ENCODE results near the gene MIAT. TPM values are rescaled to one million over a fixed set of nuclear protein-coding genes. Genes with fewer than 3 reads are reported as not detected.

MIAT gene
- total RNA-seq, 1 experiment from 2014 or later: 0.33 TPM

DNA sequence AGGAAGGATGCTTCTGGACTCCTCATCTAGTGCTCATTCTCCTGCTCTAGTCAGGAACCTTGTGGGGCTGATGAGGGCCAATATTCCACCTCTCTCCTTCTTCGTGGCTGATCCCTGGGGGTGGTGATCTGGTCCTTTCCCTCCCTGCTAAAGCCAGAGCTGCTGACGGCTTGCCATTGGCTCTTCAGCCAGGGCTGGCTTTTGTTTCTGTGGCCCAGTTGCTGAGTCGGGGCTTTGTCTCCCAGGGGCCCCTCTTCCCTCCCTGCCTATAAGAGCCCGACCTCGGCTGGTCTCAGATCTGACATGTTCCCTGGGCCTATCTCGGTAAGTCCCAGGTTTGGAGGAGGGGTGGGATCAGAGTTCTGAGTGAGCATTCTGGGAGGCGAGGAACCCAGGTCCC lies 35.7 kb upstream of the MIAT start, which contains the start of gene CRYBA4:
CRYBA4 (plus strand) TSS at position 301 of the 400 bp plus-strand sequence. CDS start 634 bp downstream, outside the sequence.
- CTCF ChIA-PET: no interaction called here
- BruUV-seq (replicated peaks): no TSS peak
- no peaks in the 10 kb centered on the region for H3K9me3 ChIP-seq (ENCODE audit: control insufficient read depth, insufficient read depth, low read depth, low read length)
- no peaks in the 10 kb centered on the region; the same call in 1 of the 2 replicates for H3K27me3 ChIP-seq (ENCODE audit: control insufficient read depth, insufficient read depth, low read length)
- DNase-seq (ENCODE audit: low read depth, low spot score) (no peak), ATAC-seq (no peak)
- no peaks in the 10 kb centered on the region for H3K4me1 ChIP-seq (ENCODE audit: control insufficient read depth, insufficient read depth, low read length)
- no peak within 1 kb of the TSS for H3K27ac ChIP-seq (ENCODE audit: low read length)
- intact Hi-C loops (cut with micrococcal nuclease; ENCODE audit: unreplicated experiment) (no loop called here), in situ Hi-C loops (cut with HindIII; ENCODE audit: low pct_unique_long_range_greater_than_20kb, low sequenced_read_pairs) (no loop called here)
- no peak for TF ChIP-seq POLR2AphosphoS5 (IDR thresholded peaks at IDR 0.05; ENCODE audit: low read depth, low read length)
- no peak for TF ChIP-seq TCF7L2 (IDR thresholded peaks at IDR 0.05; ENCODE audit: low read depth, low read length)
- POLR2A ChIA-PET: no interaction called here
- no peaks in the 10 kb centered on the region for H3K36me3 ChIP-seq (ENCODE audit: control insufficient read depth, insufficient read depth, low read length)
- H3K4me3 ChIP-seq (ENCODE audit: low read depth in 2 of 2, low read length in 2 of 2): no peak within 1 kb of the TSS

GRCh38 chr22:26623984-26624383 lies 33.4 kb upstream of the MIAT start:
- no peak for DNase-seq (ENCODE audit: low read depth, low spot score)
- ATAC-seq: no peak
- no peak overlapping the region for H3K4me3 ChIP-seq (ENCODE audit: low read depth in 2 of 2, low read length in 2 of 2)
- in situ Hi-C loops (cut with HindIII; ENCODE audit: low pct_unique_long_range_greater_than_20kb, low sequenced_read_pairs) (no loop called here), intact Hi-C loops (cut with micrococcal nuclease; ENCODE audit: unreplicated experiment) (no loop called here)
- no peaks in the 10 kb centered on the region; the same call in 1 of the 2 replicates for H3K27me3 ChIP-seq (ENCODE audit: control insufficient read depth, insufficient read depth, low read length)
- ChIA-PET POLR2A (no interaction called here), CTCF (no interaction called here)
- BruUV-seq (replicated peaks): no TSS peak
- TF ChIP-seq SIN3A (IDR thresholded peaks at IDR 0.05; ENCODE audit: borderline replicate concordance, insufficient read depth, low read depth, low read length) (no peak), REST (IDR thresholded peaks at IDR 0.05; ENCODE audit: insufficient read depth in 1 of 2, low read depth in 2 of 2, low read length in 1 of 2) (no peak), CTCF (IDR thresholded peaks at IDR 0.05) (no peak), POLR2AphosphoS5 (IDR thresholded peaks at IDR 0.05; ENCODE audit: low read depth, low read length) (no peak)
- H3K4me1 ChIP-seq (ENCODE audit: control insufficient read depth, insufficient read depth, low read length): no peaks in the 10 kb centered on the region
- no peaks in the 10 kb centered on the region for H3K36me3 ChIP-seq (ENCODE audit: control insufficient read depth, insufficient read depth, low read length)
- no peaks in the 10 kb centered on the region for H3K9me3 ChIP-seq (ENCODE audit: control insufficient read depth, insufficient read depth, low read depth, low read length)
- H3K27ac ChIP-seq (ENCODE audit: low read length): no peak overlapping the region

- TF ChIP-seq SIN3A (IDR thresholded peaks at IDR 0.05; ENCODE audit: borderline replicate concordance, insufficient read depth, low read depth, low read length): no peak
- no peak for TF ChIP-seq POLR2AphosphoS5 (IDR thresholded peaks at IDR 0.05; ENCODE audit: low read depth, low read length)
- no peak for TF ChIP-seq REST (IDR thresholded peaks at IDR 0.05; ENCODE audit: insufficient read depth in 1 of 2, low read depth in 2 of 2, low read length in 1 of 2)
- no peak for TF ChIP-seq CTCF (IDR thresholded peaks at IDR 0.05)
- no peak for TF ChIP-seq TCF7L2 (IDR thresholded peaks at IDR 0.05; ENCODE audit: low read depth, low read length)
- no TSS peak for BruUV-seq (replicated peaks)
Observed at GRCh38 chr22:26624803-26625202, 32.6 kb upstream of the MIAT start.

More at GRCh38 chr22:26624803-26625202, 32.6 kb upstream of the MIAT start:
- CTCF ChIA-PET: no interaction called here
- ATAC-seq (no peak), DNase-seq (ENCODE audit: low read depth, low spot score) (no peak)
- H3K4me1 ChIP-seq (ENCODE audit: control insufficient read depth, insufficient read depth, low read length): no peaks in the 10 kb centered on the region
- H3K36me3 ChIP-seq (ENCODE audit: control insufficient read depth, insufficient read depth, low read length): no peaks in the 10 kb centered on the region
- H3K4me3 ChIP-seq (ENCODE audit: low read depth in 2 of 2, low read length in 2 of 2): no peak overlapping the region
- H3K9me3 ChIP-seq (ENCODE audit: control insufficient read depth, insufficient read depth, low read depth, low read length): no peaks in the 10 kb centered on the region
- no peaks in the 10 kb centered on the region; the same call in 1 of the 2 replicates for H3K27me3 ChIP-seq (ENCODE audit: control insufficient read depth, insufficient read depth, low read length)
- POLR2A ChIA-PET: no interaction called here
- in situ Hi-C loops (cut with HindIII; ENCODE audit: low pct_unique_long_range_greater_than_20kb, low sequenced_read_pairs) (no loop called here), intact Hi-C loops (cut with micrococcal nuclease; ENCODE audit: unreplicated experiment) (no loop called here)
- H3K27ac ChIP-seq (ENCODE audit: low read length): no peak overlapping the region
